ENCODE results near the gene MRPS7. TPM values are rescaled to one million over a fixed set of nuclear protein-coding genes. Genes with fewer than 3 reads are reported as not detected.
A peak's percentile ranks its signal among the peaks of the same experiment; 100 is the strongest.
"Not testable (repeated sequence)": the region's sequence is repeated elsewhere in the genome, so short reads cannot be mapped to it uniquely, and the experiment has no call there.

The MRPS7 gene
- total and polyA plus RNA-seq, 9 of the 15 experiments (the other 6 are each of a cell fraction or from before 2014, with no cell fraction given): 107 to 244 (median 132) TPM

DNA sequence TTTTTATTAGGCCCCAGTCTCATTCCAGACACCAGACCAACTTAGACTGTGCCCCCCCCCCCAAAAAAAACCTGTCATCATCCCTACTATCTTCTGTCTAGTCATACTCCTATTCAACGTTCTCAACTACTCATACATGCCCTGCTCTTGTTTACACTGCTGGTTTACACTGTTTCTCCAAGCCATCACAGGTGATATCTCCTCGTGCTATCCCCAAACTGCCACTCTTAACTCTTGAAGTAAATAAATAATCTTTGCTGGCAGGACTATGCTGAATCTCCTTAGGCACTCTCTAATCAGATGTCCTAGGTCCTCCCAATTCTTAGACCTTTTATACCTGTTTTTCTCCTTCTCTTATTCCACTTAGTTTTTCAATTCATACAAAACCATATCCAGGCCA lies 4.5 kb upstream of the MRPS7 start:
- H3K9ac ChIP-seq (ENCODE audit: insufficient read depth in 1 of 2, low read depth in 2 of 2, low read length in 2 of 2); H3K27me3 ChIP-seq (ENCODE audit: control insufficient read depth in 2 of 2, insufficient read depth in 2 of 2, low read length in 2 of 2); H3K4me2 ChIP-seq (ENCODE audit: insufficient read depth, low read length); in situ Hi-C loops (cut with MboI); H3K27ac ChIP-seq (ENCODE audit: extremely low read depth, low read depth, low read length); H3K9me1 ChIP-seq (ENCODE audit: control insufficient read depth, insufficient read depth, low read length); H2AFZ ChIP-seq (ENCODE audit: low read depth, low read length); H3K9me3 ChIP-seq (replicated peaks; ENCODE audit: control insufficient read depth, insufficient read depth, low read depth, low read length); ATAC-seq; CTCF ChIA-PET (ENCODE audit: low intra/inter-chr PET ratio); BruUV-seq (replicated peaks); H3K4me3 ChIP-seq; intact Hi-C loops (cut with micrococcal nuclease); FAIRE-seq; DNase-seq (ENCODE audit: extremely low read depth in 1 of 4, low spot score in 3 of 4); H4K20me1 ChIP-seq (replicated peaks; ENCODE audit: control insufficient read depth, insufficient read depth, low read length); POLR2A ChIA-PET: not testable (repeated sequence)
- Histone ChIP-seq H3K4me1 (replicated peaks in 1 of 2; ENCODE audit: control insufficient read depth in 2 of 2, insufficient read depth in 2 of 2, low read length in 2 of 2) (peaks cover 18 to 20% of the 10 kb centered on the region in 2 experiments; a peak in 4 of 5 replicates), H3K36me3 (ENCODE audit: control insufficient read depth, insufficient read depth, low read length) (peaks cover 12% of the 10 kb centered on the region; the same call in 1 of the 3 replicates), H3K79me2 (ENCODE audit: control insufficient read depth, insufficient read depth, low read length) (peaks cover 59% of the 10 kb centered on the region)
- WGBS (ENCODE audit: insufficient coverage, low coverage, missing lambda C conversion rate): 4% methylated on average over 2 of the region's 2 CpGs
- peak; percentile 54; the same call in 1 of the 2 replicates for TF ChIP-seq ZNF316 (IDR thresholded peaks at IDR 0.05)
- TF ChIP-seq NFE2 (IDR thresholded peaks at IDR 0.05; ENCODE audit: low read depth): peak; percentile 48; the same call in 1 of the 2 replicates
- TF ChIP-seq MAFG (tag; conservative IDR thresholded peaks at IDR 0.05): peak; percentile 39
- peak; percentile 43; the same call in 1 of the 2 replicates for TF ChIP-seq ARID1B (IDR thresholded peaks at IDR 0.05)
- 0 out of 4 replicates have a peak, but pooled peaks of 1 of the 2 experiments have one; percentile 23 for TF ChIP-seq HDAC1 (IDR thresholded peaks at IDR 0.05)
- 0 out of 2 replicates have a peak, but pooled peaks have one; percentile 16 for TF ChIP-seq ZEB2 (IDR thresholded peaks at IDR 0.05)
- TF ChIP-seq, protein P1, sequence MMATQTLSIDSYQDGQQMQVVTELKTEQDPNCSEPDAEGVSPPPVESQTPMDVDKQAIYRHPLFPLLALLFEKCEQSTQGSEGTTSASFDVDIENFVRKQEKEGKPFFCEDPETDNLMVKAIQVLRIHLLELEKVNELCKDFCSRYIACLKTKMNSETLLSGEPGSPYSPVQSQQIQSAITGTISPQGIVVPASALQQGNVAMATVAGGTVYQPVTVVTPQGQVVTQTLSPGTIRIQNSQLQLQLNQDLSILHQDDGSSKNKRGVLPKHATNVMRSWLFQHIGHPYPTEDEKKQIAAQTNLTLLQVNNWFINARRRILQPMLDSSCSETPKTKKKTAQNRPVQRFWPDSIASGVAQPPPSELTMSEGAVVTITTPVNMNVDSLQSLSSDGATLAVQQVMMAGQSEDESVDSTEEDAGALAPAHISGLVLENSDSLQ (IDR thresholded peaks at IDR 0.05): peak; percentile 55
- TF ChIP-seq L3MBTL2 (IDR thresholded peaks at IDR 0.05): peak; percentile 29; the same call in 1 of the 2 replicates
- peak; percentile 93 to 96 for TF ChIP-seq FOXK2 (conservative IDR thresholded peaks at IDR 0.05 in 1 of 2, IDR thresholded peaks at IDR 0.05 in 1 of 2; ENCODE audit: low read depth in 2 of 2)
- TF ChIP-seq MEIS2 (IDR thresholded peaks at IDR 0.05; ENCODE audit: partially characterized antibody): peak; percentile 46
- TF ChIP-seq FOXA3 (CRISPR knock-in tag; conservative IDR thresholded peaks at IDR 0.05 in 1 of 2, IDR thresholded peaks at IDR 0.05 in 1 of 2): peak; percentile 61 to 83; a peak in 3 of 4 replicates
- TF ChIP-seq, protein P2, sequence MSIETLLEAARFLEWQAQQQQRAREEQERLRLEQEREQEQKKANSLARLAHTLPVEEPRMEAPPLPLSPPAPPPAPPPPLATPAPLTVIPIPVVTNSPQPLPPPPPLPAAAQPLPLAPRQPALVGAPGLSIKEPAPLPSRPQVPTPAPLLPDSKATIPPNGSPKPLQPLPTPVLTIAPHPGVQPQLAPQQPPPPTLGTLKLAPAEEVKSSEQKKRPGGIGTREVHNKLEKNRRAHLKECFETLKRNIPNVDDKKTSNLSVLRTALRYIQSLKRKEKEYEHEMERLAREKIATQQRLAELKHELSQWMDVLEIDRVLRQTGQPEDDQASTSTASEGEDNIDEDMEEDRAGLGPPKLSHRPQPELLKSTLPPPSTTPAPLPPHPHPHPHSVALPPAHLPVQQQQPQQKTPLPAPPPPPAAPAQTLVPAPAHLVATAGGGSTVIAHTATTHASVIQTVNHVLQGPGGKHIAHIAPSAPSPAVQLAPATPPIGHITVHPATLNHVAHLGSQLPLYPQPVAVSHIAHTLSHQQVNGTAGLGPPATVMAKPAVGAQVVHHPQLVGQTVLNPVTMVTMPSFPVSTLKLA (conservative IDR thresholded peaks at IDR 0.05): peak; percentile 32 to 72
- TF ChIP-seq, protein P3, sequence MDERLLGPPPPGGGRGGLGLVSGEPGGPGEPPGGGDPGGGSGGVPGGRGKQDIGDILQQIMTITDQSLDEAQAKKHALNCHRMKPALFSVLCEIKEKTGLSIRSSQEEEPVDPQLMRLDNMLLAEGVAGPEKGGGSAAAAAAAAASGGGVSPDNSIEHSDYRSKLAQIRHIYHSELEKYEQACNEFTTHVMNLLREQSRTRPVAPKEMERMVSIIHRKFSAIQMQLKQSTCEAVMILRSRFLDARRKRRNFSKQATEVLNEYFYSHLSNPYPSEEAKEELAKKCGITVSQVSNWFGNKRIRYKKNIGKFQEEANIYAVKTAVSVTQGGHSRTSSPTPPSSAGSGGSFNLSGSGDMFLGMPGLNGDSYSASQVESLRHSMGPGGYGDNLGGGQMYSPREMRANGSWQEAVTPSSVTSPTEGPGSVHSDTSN (CRISPR knock-in tag; IDR thresholded peaks at IDR 0.05; ENCODE audit: low read depth): not testable (repeated sequence)
- TF ChIP-seq, protein P3 (tag; conservative IDR thresholded peaks at IDR 0.05; ENCODE audit: low read depth): peak; percentile 44; the same call in 1 of the 2 replicates
- TF ChIP-seq C11orf30 (IDR thresholded peaks at IDR 0.05; ENCODE audit: low read depth): peak; percentile 44
- TF ChIP-seq SMARCA4 (IDR thresholded peaks at IDR 0.05): peak; percentile 45; the same call in 1 of the 2 replicates
- TF ChIP-seq DPF2 (IDR thresholded peaks at IDR 0.05): peak; percentile 60; the same call in 1 of the 2 replicates

Measured in K562 (cell line).